ENCODE measurements around the gene CAPN12. TPM values are rescaled to one million over a fixed set of nuclear protein-coding genes. Genes with fewer than 3 reads are reported as not detected.
"Not testable (repeated sequence)": the region's sequence is repeated elsewhere in the genome, so short reads cannot be mapped to it uniquely, and the experiment has no call there.

CAPN12 gene
- total RNA-seq, 2 donors from 2014 or later = 5.2 to 5.7 TPM

GRCh38 chr19:38781058-38781457 lies 36.8 kb upstream of the CAPN12 start:
- Histone ChIP-seq H3K4me3 (no peak overlapping the region), H3K9ac (ENCODE audit: low read depth in 2 of 2, low read length in 2 of 2) (no peak overlapping the region), H3K27ac (no peak overlapping the region), H3K36me3 (no peaks in the 10 kb centered on the region), H3K27me3 (no peaks in the 10 kb centered on the region), H3K4me1 (no peaks in the 10 kb centered on the region), H3K9me3 (no peaks in the 10 kb centered on the region)
- intact Hi-C loops (cut with DNase I) = no loop called here
- no peak for DNase-seq
- TF ChIP-seq CTCF (IDR thresholded peaks at IDR 0.05) = no peak

GRCh38 chr19:38780443-38780842 lies 36.2 kb upstream of the CAPN12 start:
- TF ChIP-seq CTCF (IDR thresholded peaks at IDR 0.05) = no peak
- H3K36me3 ChIP-seq = no peaks in the 10 kb centered on the region
- no peak overlapping the region for H3K9ac ChIP-seq (ENCODE audit: low read depth in 2 of 2, low read length in 2 of 2)
- H3K27ac ChIP-seq = no peak overlapping the region
- no peak overlapping the region for H3K4me3 ChIP-seq
- intact Hi-C loops (cut with DNase I) = no loop called here
- H3K27me3 ChIP-seq = no peaks in the 10 kb centered on the region
- no peaks in the 10 kb centered on the region for H3K4me1 ChIP-seq
- H3K9me3 ChIP-seq = no peaks in the 10 kb centered on the region
- no peak for DNase-seq

- TF ChIP-seq CTCF (IDR thresholded peaks at IDR 0.05) = no peak
- intact Hi-C loops (cut with DNase I) = no loop called here
- Histone ChIP-seq H3K4me3 (no peak overlapping the region), H3K9me3 (no peaks in the 10 kb centered on the region), H3K4me1 (no peaks in the 10 kb centered on the region), H3K27ac (no peak overlapping the region), H3K9ac (ENCODE audit: low read depth in 2 of 2, low read length in 2 of 2) (no peak overlapping the region), H3K27me3 (no peaks in the 10 kb centered on the region), H3K36me3 (no peaks in the 10 kb centered on the region)
- DNase-seq = no peak
Measured at GRCh38 chr19:38778733-38779132, 34.5 kb upstream of the CAPN12 start.

- intact Hi-C loops (cut with DNase I) = no loop called here
- Histone ChIP-seq H3K4me1 (no peaks in the 10 kb centered on the region), H3K36me3 (no peaks in the 10 kb centered on the region), H3K27ac (no peak overlapping the region), H3K27me3 (no peaks in the 10 kb centered on the region), H3K9ac (ENCODE audit: low read depth in 2 of 2, low read length in 2 of 2) (no peak overlapping the region), H3K9me3 (no peaks in the 10 kb centered on the region), H3K4me3 (no peak overlapping the region)
- no peak for TF ChIP-seq CTCF (IDR thresholded peaks at IDR 0.05)
- DNase-seq = no peak
Measured at GRCh38 chr19:38774181-38774950, 30.1 kb upstream of the CAPN12 start.

- no peak for TF ChIP-seq CTCF (IDR thresholded peaks at IDR 0.05)
- no peak for DNase-seq
- no peaks in the 10 kb centered on the region for H3K9me3 ChIP-seq
- no peaks in the 10 kb centered on the region for H3K4me1 ChIP-seq
- no peaks in the 10 kb centered on the region for H3K27me3 ChIP-seq
- H3K36me3 ChIP-seq = no peaks in the 10 kb centered on the region
- H3K4me3 ChIP-seq = no peak within 1 kb of the TSS
- no peak within 1 kb of the TSS for H3K9ac ChIP-seq (ENCODE audit: low read depth in 2 of 2, low read length in 2 of 2)
- intact Hi-C loops (cut with DNase I) = no loop called here
- H3K27ac ChIP-seq = no peak within 1 kb of the TSS
Measured at GRCh38 chr19:38773469-38774177, 29.3 kb upstream of the CAPN12 start, which contains the start of gene LGALS7. Gene LGALS7 (minus strand): TSS chr19:38773517. CDS start chr19:38773492, 25 bp downstream.

- DNase-seq; H3K9ac ChIP-seq (ENCODE audit: low read depth in 2 of 2, low read length in 2 of 2); H3K27ac ChIP-seq; H3K9me3 ChIP-seq; H3K27me3 ChIP-seq; intact Hi-C loops (cut with DNase I); H3K4me3 ChIP-seq; H3K4me1 ChIP-seq; H3K36me3 ChIP-seq: not testable (repeated sequence)
Measured at GRCh38 chr19:38771569-38771968, 27.3 kb upstream of the CAPN12 start.

GRCh38 chr19:38770949-38771275 lies 26.6 kb upstream of the CAPN12 start:
- H3K27me3 ChIP-seq; DNase-seq; H3K4me3 ChIP-seq; H3K9me3 ChIP-seq; H3K4me1 ChIP-seq; H3K9ac ChIP-seq (ENCODE audit: low read depth in 2 of 2, low read length in 2 of 2); H3K36me3 ChIP-seq; H3K27ac ChIP-seq; intact Hi-C loops (cut with DNase I): not testable (repeated sequence)

- intact Hi-C loops (cut with DNase I); H3K27me3 ChIP-seq; DNase-seq; H3K36me3 ChIP-seq; H3K4me1 ChIP-seq; H3K9me3 ChIP-seq: not testable (repeated sequence)
- Histone ChIP-seq H3K27ac (peak overlapping the region; percentile 41), H3K9ac (ENCODE audit: low read depth in 2 of 2, low read length in 2 of 2) (peak overlapping the region in 1 of 2 donors; percentile 38), H3K4me3 (peak overlapping the region; percentile 10)
Measured at GRCh38 chr19:38770228-38770948, 26.1 kb upstream of the CAPN12 start.
